SW480 (cell line): ENCODE data around the gene RLN3.

ENCODE experiments used
- DNase-seq: peaks from one replicate; pipeline ENCODE4 v3.0.0-alpha.2; 2016; ENCODE audit warnings: low spot score

Gene RLN3

DNA sequence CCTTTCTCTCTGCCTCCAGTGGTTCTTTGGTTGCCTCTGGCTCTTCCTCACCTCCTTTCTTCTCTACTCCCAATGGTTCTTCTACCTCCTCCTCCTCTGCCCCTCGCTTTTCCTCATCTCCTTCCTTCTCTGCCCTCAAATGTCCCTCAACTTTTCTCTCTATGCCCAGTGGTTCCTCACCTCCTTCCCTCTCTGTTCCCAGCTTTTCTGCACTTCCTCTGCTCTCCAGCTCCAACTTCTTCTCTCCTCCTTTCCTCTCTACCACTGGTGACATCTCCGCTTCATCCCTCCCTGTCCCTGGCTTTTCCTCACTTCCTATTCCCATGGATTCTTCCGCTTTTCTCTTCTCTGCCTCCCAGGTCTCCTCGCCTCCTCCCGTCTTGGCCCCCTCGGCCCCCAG lies 26.2 kb downstream of the RLN3 start:
- DNase-seq = no peak

- DNase-seq = no peak
Measured at GRCh38 chr19:14054721-14055120, 26.8 kb downstream of the RLN3 start.

- no peak for DNase-seq
Measured at GRCh38 chr19:14055396-14055795, 27.4 kb downstream of the RLN3 start.

DNA sequence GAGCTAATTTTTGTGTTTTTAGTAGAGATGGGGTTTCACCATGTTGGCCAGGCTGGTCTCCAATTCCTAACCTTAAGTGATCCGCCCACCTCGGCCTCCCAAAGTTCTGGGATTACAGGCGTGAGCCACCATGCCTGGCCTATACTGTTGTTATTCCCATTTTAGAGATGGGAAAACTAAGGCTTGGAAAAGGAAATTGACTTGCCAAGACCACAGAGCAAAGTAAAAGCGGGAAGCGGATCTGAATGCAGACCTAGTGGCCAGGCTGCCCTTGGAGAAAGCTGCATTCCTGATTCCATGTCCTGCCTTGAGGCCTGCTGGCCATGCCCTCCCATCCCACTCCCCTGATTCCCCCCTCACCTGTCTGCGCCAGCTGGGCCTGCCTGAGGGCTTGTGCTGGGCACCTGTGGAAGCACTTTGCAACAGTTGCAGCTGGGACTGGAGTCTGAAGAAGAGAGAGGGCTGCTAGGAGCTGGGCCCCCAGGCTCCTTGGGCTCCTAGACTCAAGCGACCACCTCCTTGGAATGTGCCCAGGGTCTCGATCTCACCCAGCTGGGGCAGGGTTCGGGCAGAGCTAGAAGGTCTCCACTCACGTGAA lies 28.2 kb downstream of the RLN3 start:
- no peak for DNase-seq

DNA sequence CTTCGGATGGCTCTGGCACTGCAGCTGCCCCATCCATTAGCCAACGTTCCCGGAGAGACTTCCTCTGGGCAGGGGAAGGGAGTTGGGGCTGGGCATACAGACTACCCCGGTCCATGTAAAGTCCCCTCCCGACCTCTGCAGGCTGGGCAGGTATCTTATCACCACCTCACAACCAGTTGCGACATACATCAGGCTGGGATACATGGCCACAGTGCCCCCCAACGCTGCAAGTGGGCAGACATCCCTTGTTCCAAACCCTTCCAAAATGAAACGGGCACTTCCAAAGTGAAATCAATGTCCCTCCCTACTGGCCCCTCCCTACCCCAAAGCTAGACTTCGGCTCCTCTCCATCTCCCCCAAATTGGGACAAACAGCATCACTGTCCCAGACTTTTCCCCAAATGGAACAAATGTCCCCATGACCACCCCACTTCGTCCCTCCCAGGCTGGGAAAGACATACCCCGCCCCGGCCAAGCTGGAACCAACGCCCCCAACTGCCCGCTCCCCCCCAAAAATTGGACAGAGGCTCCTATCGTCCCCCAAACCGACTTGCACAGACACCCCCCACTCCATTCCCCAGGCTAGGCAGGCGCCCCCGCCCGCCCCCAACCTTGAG lies 28.9 kb downstream of the RLN3 start:
- DNase-seq = peak; percentile 35

GRCh38 chr19:14058182-14059092 lies 30.5 kb downstream of the RLN3 start:
- DNase-seq = no peak

- DNase-seq = no peak
Measured at GRCh38 chr19:14059093-14059480, 31.1 kb downstream of the RLN3 start.

DNA sequence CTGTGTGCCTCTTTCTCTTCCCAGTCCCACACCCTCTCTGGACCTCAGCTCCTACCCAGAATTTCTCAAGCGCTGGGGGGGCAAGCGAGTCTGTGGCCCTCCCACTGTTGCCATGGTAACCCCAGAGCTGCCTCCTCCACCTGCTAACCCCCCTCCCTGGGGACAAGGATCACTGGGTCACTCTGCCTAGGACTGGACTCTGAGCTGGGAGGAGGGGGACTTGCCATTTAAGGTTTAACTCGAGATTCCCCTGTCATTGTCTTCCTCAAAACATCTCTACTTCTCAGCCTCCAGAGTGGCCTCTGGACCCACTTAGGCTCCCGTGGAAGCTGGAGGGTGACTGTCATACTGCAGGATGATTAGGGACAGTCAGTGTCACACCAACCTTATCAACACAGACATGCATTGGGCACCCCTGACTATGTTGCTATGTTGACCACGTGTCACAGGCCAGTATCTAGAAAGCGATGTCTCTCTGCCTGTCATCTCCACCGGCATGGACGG lies 31.8 kb downstream of the RLN3 start:
- DNase-seq = no peak

GRCh38 chr19:14061081-14061749 lies 33.3 kb downstream of the RLN3 start:
- no peak for DNase-seq

GRCh38 chr19:14061751-14062557 lies 34.0 kb downstream of the RLN3 start, which contains the start of gene PALM3:
PALM3 (minus strand) TSS chr19:14062076; CDS start chr19:14061980, 96 bp downstream.
- no peak for DNase-seq

DNA sequence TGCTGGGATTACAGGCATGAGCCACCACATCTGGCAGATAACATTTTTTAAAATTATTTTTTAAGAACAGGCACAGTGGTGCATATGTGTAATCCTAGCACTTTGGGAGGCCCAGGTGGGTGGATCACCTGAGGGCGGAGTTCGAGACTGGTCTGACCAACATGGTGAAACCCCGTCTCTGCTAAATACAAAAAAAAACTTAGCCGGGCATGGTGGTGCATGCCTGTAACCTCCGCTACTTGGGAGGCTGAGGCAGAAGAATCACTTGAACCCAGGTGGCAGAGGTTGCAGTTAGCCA lies 34.6 kb downstream of the RLN3 start:
- DNase-seq = no peak

DNA sequence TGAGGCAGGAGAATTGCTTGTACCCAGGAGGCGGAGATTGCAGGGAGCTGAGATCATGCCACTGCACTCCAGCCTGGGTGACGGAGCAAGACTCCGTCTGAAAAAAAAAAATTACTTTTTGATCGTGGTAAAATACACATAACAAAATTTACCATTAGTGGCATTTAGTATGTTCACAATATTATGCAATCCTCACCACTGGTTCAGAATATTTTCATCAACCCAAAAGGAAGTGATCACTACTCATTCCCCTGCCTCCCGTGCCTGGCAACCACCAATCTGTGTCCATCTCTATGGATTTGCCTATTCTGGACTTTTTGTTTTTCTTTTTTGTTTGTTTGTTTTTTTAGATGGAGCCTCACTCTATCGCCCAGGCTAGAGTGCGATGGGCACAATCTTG lies 35.2 kb downstream of the RLN3 start:
- no peak for DNase-seq

- no peak for DNase-seq
Measured at GRCh38 chr19:14066134-14066533, 38.2 kb downstream of the RLN3 start.

DNA sequence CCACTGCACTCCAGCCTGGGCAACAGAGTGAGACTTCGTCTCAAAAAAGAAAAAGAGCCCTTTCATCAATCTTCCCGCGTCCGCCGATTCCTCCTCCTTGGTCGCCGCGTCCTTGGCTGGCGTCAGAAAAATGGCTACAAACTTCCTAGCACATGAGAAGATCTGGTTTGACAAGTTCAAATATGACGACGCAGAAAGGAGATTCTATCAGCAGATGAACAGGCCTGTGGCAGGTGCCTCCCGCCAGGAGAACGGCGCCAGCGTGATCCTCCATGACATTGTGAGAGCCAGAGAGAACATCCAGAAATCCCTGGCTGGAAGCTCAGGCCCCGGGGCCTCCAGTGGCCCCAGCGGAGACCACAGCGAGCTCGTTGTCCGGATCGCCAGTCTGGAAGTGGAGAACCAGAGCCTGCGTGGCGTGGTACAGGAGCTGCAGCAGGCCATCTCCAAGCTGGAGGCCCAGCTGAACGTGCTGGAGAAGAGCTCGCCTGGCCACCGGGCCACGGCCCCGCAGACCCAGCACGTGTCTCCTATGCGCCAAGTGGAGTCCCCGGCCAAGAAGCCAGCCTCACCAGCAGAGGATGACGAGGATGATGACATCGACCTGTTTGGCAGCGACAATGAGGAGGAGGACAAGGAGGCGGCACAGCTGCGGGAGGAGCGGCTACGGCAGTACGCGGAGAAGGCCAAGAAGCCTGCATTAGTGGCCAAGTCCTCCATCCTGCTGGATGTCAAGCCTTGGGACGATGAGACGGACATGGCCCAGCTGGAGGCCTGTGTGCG lies 42.5 kb downstream of the RLN3 start:
- no peak for DNase-seq

GRCh38 chr19:14072535-14073260 lies 44.8 kb downstream of the RLN3 start, which contains the start of gene MISP3:
MISP3 (plus strand) TSS chr19:14072786; CDS start chr19:14073310, 524 bp downstream.
- peak; percentile 84 for DNase-seq

DNA sequence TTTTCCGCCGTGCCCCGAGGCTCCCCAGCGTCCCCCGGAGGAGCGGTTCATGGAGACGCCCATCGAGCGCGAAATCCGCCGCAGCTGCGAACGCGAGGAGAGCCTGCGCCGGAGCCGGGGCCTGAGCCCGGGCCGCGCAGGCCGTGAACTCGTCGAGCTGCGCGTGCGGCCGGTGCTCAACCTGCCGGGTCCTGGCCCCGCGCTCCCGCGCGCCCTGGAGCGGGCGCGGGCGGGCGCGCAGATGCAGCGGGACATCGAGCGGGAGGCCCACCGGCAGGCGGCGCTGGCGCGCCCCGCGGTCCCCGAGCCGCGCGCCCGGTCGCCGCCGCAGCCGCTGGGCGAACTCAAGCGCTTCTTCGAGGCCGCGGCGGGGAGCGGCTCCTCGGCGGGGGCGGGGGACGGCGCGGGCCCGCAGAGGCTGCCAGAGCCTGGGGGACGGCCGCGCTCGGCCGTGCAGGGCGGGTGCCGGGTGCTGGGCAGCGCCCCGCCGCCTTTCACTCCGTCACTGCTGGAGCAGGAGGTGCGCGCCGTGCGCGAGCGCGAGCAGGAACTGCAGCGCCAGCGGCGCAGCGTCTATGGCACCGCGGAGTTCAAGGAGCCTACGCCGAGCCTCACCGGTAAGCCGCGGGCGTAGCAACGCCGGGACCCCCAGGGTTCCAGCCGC lies 45.4 kb downstream of the RLN3 start:
- DNase-seq = peak; percentile 76

GRCh38 chr19:14073925-14074838 lies 46.2 kb downstream of the RLN3 start:
- DNase-seq = peak; percentile 65

- no peak for DNase-seq
Measured at GRCh38 chr19:14078411-14078810, 50.5 kb downstream of the RLN3 start.
